CD4-positive, alpha-beta T cell treated with Interferon alpha-2 for 1 hour (primary cell): ENCODE results near the gene KCNE5.
"Not testable (repeated sequence)": the region's sequence is repeated elsewhere in the genome, so short reads cannot be mapped to it uniquely, and the experiment has no call there.

Experiments
- DNase-seq, 2 donors: peaks; one replicate each; pipeline ENCODE4 v3.0.0-alpha.2; 2020 to 2022

KCNE5 gene

GRCh38 chrX:109601486-109601885, 23.5 kb downstream of the KCNE5 start:
- no peak for DNase-seq

- no peak for DNase-seq
Measured at GRCh38 chrX:109600237-109600651, 24.7 kb downstream of the KCNE5 start.

GRCh38 chrX:109596015-109596414, 29.0 kb downstream of the KCNE5 start:
- no peak for DNase-seq

- DNase-seq, result no peak
Measured at GRCh38 chrX:109590176-109590575, 34.8 kb downstream of the KCNE5 start.

GRCh38 chrX:109585488-109585887, 39.5 kb downstream of the KCNE5 start:
- no peak for DNase-seq

GRCh38 chrX:109578916-109579315, 46.1 kb downstream of the KCNE5 start:
- DNase-seq, result no peak

GRCh38 chrX:109577055-109577454, 47.9 kb downstream of the KCNE5 start:
- DNase-seq, result no peak

GRCh38 chrX:109576083-109576482, 48.9 kb downstream of the KCNE5 start:
- DNase-seq, result not testable (repeated sequence)
